Activated T-cell treated with anti-CD3 and anti-CD28 coated beads, Interleukin-2, amount 50 U/mL, for 4 hours (primary cell): ENCODE results near the gene COL4A3. TPM values are rescaled to one million over a fixed set of nuclear protein-coding genes. Genes with fewer than 3 reads are reported as not detected.

Source experiments
- ATAC-seq, 2 donors: fragments of 200-7000 bp; cut with Tn5 transposase; one replicate each; pipeline ENCODE4 v1.10.0; 2021
- DNase-seq: peaks from one replicate; pipeline ENCODE4 v3.0.0-alpha.2; 2020
- H3K27me3 Mint-ChIP-seq: one replicate; pipeline ENCODE4 v1.8.0; 2021; ENCODE audit warnings: low read depth, mixed read lengths
- H3K36me3 Mint-ChIP-seq: one replicate; pipeline ENCODE4 v1.8.0; 2022; ENCODE audit warnings: mixed read lengths; ENCODE audit not compliant: insufficient read depth
- H3K4me1 Mint-ChIP-seq: one replicate; pipeline ENCODE4 v1.8.0; 2021; ENCODE audit warnings: low read depth, mixed read lengths
- H3K4me3 Mint-ChIP-seq: one replicate; pipeline ENCODE4 v1.8.0; 2021; ENCODE audit warnings: mild to moderate bottlenecking, moderate library complexity, mixed read lengths
- H3K9me3 Mint-ChIP-seq: one replicate; pipeline ENCODE4 v1.8.0; 2021; ENCODE audit warnings: mixed read lengths
- total RNA-seq, 3 donors: library from RNA; stranded (reverse); gene quantifications; one replicate each; pipeline ENCODE4 v1.2.1, GENCODE V29; 2021

The COL4A3 gene
- total RNA-seq, 3 donors from 2014 or later = 0.16 TPM; not detected in 2

- Mint-ChIP-seq H3K4me3 (no peak overlapping the region), H3K9me3 (no peaks in the 10 kb centered on the region), H3K4me1 (peaks cover 2% of the 10 kb centered on the region), H3K36me3 (peaks cover 23% of the 10 kb centered on the region), H3K27me3 (no peaks in the 10 kb centered on the region)
- DNase-seq (no peak), ATAC-seq (no peak)
Observed at GRCh38 chr2:227341553-227341952, 177.1 kb downstream of the COL4A3 start.

GRCh38 chr2:227344231-227344630 lies 179.8 kb downstream of the COL4A3 start:
- Mint-ChIP-seq H3K36me3 (peaks cover 31% of the 10 kb centered on the region), H3K9me3 (no peaks in the 10 kb centered on the region), H3K27me3 (no peaks in the 10 kb centered on the region), H3K4me3 (no peak overlapping the region), H3K4me1 (peaks cover 1% of the 10 kb centered on the region)
- no peak for ATAC-seq
- DNase-seq = no peak

DNA sequence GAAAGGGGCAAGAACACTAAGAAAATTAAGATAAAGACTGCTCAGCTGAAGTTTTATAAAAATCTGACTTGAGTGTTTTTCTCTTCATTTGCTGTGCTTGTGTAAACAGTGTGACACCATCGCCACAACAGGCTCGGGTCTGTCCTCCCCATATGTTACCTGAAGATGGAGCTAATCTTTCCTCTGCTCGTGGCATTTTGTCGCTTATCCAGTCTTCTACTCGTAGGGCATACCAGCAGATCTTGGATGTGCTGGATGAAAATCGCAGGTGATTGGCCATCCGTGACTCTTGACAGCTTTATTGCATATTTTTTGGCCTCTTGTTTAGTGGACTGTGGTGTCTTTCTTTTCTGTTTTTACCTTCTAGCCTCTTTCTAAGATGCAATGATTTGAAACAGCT lies 182.7 kb downstream of the COL4A3 start:
- Mint-ChIP-seq H3K36me3 (peaks cover 24% of the 10 kb centered on the region), H3K27me3 (no peaks in the 10 kb centered on the region), H3K4me3 (no peak overlapping the region), H3K4me1 (peaks cover 10% of the 10 kb centered on the region), H3K9me3 (no peaks in the 10 kb centered on the region)
- DNase-seq = no peak
- no peak for ATAC-seq

GRCh38 chr2:227348324-227348723 lies 183.9 kb downstream of the COL4A3 start:
- H3K4me1 Mint-ChIP-seq = peaks cover 10% of the 10 kb centered on the region
- peaks cover 20% of the 10 kb centered on the region for H3K36me3 Mint-ChIP-seq
- ATAC-seq (no peak), DNase-seq (no peak)
- no peaks in the 10 kb centered on the region for H3K27me3 Mint-ChIP-seq
- no peaks in the 10 kb centered on the region for H3K9me3 Mint-ChIP-seq
- no peak overlapping the region for H3K4me3 Mint-ChIP-seq

GRCh38 chr2:227349989-227350612 lies 185.7 kb downstream of the COL4A3 start:
- no peak for DNase-seq
- Mint-ChIP-seq H3K9me3 (no peaks in the 10 kb centered on the region), H3K4me1 (peaks cover 10% of the 10 kb centered on the region), H3K27me3 (no peaks in the 10 kb centered on the region), H3K36me3 (peaks cover 22% of the 10 kb centered on the region), H3K4me3 (no peak overlapping the region)
- ATAC-seq = no peak

- H3K36me3 Mint-ChIP-seq = peaks cover 22% of the 10 kb centered on the region
- peaks cover 10% of the 10 kb centered on the region for H3K4me1 Mint-ChIP-seq
- no peak overlapping the region for H3K4me3 Mint-ChIP-seq
- H3K9me3 Mint-ChIP-seq = no peaks in the 10 kb centered on the region
- DNase-seq (no peak), ATAC-seq (peak in 1 of 2 donors; percentile 66)
- H3K27me3 Mint-ChIP-seq = no peaks in the 10 kb centered on the region
Observed at GRCh38 chr2:227351639-227352038, 187.2 kb downstream of the COL4A3 start.

GRCh38 chr2:227360351-227360750 lies 195.9 kb downstream of the COL4A3 start:
- Mint-ChIP-seq H3K4me1 (peaks cover 2% of the 10 kb centered on the region), H3K36me3 (peaks cover 23% of the 10 kb centered on the region), H3K4me3 (no peak overlapping the region), H3K9me3 (no peaks in the 10 kb centered on the region), H3K27me3 (no peaks in the 10 kb centered on the region)
- no peak for ATAC-seq
- DNase-seq = no peak

DNA sequence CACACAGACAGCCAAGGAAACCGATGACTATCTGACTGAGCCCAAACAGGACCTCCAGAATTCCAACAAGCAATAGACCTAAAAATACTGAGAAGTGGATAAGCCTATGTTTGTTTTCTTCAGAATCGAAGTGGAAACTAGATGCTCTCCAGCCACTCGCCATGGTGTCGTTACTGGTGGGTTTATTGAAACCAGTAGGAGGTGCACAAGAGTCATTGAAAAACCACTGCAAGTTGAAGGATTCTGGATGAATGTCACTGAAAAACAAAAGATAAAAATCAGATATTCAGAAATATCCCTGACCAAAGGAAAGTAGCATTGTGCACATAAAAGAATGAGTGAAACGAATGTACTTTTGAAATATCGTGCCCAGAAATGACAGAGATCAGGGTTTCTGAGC lies 199.3 kb downstream of the COL4A3 start:
- Mint-ChIP-seq H3K27me3 (no peaks in the 10 kb centered on the region), H3K9me3 (no peaks in the 10 kb centered on the region), H3K4me3 (no peak overlapping the region), H3K4me1 (peaks cover 2% of the 10 kb centered on the region), H3K36me3 (peaks cover 9% of the 10 kb centered on the region)
- no peak for DNase-seq
- ATAC-seq = no peak

Other genes with a start within 250 kb of the COL4A3 start
- under 1 TPM in 1 of 3 donors, not detected in 2; 0.14 TPM for gene COL4A4, start 419 bp upstream of the COL4A3 start, total RNA-seq
- 10 to 100 TPM; 56.1 to 59.0 (median 58.4) TPM for gene MFF, start 160.6 kb downstream of the COL4A3 start, total RNA-seq
- gene TM4SF20, start 214.7 kb downstream of the COL4A3 start, total RNA-seq = under 1 TPM in 1 of 3 donors, not detected in 2; 0.30 TPM
- gene SCYGR1, start 223.3 kb downstream of the COL4A3 start, total RNA-seq = not detected